Activated effector memory CD4-positive, alpha-beta T cell treated with anti-CD3 and anti-CD28 coated beads, Interleukin-2, amount 50 U/mL, for 16 hours (primary cell): ENCODE measurements around the gene FEV.

Experiments
- DNase-seq: peaks from one replicate; pipeline ENCODE4 v3.0.0-alpha.2; 2020

Gene FEV

GRCh38 chr2:218992196-218992595 is 7.2 kb upstream of the FEV start:
- no peak for DNase-seq

DNA sequence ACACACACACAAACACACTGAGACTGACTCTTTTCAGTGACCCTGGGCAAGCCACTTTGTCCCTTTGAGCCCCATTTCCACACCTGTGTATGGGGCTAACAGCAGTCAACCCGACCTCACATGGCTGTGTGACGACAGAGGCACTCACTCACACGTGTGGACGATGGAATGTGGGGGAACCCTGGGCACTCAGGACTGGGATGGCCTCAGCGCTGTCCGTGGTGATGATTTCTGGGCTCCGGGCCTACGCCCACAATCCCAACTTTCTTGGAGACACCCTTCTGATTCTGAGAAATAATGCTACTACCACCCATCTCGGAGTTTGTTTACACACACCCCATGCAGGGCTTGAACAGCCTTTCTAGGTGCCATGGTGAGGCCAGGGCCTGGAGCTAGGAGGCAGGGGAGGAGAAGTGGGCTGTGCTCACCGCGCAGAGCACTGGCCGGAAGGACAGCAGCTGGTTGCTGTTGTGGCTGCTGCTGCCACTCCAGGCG is 6.7 kb upstream of the FEV start:
- no peak for DNase-seq

- no peak for DNase-seq
Measured at GRCh38 chr2:218990612-218991011, 5.6 kb upstream of the FEV start.

- DNase-seq: no peak
Measured at GRCh38 chr2:218990052-218990451, 5.1 kb upstream of the FEV start.

- no peak for DNase-seq
Measured at GRCh38 chr2:218988650-218989049, 3.7 kb upstream of the FEV start.

- no peak for DNase-seq
Measured at GRCh38 chr2:218988164-218988563, 3.2 kb upstream of the FEV start.

DNA sequence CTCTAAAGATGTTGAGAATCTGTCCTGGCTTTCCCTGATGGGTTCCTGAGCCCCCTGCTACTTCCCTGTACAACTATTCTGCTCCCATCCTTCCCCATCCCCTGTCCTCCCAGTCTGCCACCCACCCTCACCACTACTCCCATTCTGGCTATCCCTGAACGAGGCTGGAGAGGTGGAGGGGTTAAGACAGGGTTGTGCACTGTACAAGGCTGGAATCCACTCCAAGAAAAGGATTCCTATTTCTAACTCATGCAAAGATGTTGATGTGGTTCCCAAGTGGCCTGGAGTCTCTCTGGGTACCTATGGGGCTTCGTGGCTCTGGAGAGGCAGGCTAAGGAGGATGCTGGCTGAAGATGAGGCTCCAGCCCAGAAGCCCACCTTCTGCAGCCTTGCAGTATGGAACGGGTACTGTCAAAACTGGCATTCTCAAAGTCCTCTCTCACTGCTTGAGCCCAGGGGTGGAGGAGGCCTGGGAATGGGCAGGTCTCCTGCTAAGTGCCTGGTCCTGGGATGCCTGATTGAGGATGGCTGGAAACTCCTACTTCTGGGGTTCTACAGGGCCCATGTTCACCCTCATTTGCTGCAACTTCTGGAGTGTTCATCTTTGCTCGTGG is 1.3 kb upstream of the FEV start:
- no peak for DNase-seq

GRCh38 chr2:218985325-218986091 is 524 bp upstream of the FEV start:
- no peak for DNase-seq

DNA sequence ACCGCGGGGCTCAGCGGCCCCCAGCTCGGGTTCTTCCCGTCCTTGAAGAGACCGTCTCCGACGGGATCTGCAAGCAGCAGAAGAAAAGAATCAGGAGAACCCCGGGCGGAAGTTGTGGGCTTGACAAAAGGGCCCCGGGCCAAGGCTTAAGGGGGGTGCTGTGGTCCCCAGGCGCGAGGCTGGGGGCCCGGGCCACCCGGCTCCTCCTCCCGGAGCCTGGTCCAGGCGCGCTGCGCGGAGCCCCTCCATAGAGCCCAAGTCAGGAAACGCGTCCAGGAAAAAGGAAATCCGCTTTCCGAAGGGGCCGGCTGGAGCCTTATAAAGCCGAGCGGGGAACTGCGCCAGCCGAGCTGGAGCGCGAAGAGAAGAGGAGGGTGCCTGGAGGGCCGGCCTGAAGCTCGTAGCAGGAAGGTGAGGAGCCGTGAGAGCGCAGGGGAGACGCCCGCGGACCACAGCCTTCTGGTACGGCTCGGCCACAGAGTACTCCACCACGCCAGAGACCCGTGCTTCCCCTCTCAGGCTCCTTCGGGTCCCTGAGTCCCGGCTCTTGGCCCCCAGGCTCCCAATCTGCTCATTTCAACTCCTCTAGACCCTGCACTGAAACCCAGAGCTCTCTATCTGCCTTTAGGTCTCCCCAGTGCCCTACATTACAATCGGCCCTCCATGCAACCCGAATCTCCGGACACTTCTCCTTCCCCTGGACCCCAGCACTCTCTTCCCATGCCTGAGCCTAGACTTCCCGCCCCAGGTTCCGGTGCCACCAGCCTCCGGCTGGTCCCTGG is 554 bp downstream of the FEV start:
- no peak for DNase-seq

DNA sequence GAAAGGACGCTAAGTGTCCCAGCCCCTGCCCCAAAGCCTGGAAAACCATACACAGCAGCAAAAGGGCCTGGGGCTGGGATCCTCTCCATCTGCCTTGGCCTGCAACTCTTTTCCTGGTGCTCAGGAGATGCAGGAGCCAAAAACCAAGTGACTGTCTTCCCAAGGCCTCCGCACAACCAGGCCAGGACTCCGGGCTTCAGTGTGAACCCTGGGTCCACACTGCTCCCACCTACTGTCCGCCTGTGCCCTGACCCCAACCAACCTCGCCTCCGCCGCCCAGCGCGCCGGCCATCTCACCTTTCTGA is 1.1 kb downstream of the FEV start:
- DNase-seq: no peak

DNA sequence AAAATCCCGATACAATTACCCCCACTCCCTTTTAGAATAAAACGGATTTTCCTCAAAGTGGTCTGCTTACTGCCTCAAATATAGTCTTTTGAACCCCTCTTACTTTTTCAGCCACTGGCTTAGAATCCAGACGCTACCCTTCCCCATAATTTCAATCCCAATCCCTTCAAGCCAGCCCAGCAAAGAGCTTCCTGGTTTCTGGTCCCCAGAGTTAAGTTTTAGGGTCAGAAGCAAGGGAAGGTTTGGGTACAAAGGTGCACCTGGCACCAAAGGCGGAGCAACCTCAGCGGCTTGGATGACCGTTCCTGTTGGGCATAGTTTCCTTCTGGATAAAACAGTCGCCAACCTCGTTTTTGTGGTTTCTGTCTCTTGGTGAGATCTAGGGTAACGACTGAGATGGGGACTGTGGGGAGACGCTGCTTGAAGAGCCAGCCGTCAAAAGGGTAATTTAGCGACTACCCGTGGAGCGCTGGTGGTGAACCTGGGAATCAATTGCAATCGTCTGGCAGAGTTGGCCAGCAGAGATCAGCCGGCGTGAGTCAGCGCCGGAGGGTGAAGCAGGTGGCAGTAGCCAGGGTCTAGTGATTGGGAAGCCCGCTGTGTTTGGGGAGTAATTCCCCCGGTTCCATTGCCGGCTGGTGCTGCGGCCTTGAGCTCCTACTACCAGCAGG is 1.6 kb downstream of the FEV start:
- no peak for DNase-seq

DNA sequence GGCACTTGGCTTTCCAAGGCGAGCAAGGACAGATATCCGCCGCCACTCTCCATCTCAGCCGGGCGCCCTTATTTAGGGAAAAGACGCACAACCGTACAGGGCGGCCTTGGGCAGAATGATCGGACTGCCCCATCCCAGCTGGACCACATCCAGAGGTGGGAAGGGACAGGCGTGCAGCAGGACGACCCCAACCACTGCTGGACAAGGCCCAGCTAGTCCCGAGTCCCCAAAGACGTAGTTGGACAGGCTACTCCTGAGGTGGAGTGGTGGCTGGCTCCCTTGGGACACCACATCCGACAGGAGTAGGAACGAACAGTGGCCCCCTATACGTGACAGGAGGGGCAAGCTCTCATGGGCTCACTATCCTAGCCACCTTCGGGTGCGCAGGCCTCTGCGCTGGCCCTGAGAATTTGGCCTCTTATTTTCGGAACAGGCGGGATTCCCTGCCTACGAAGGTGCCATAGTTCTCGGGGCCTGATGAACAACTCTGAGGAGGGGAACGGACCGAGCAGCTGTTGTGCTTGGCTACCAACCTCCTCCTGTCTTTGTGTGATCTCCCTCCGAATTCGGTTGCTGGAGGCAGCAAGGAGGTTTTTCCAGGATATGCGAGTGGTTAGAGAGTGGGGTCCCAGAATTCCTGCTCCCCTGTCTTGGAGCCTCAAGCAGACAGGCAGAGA is 2.3 kb downstream of the FEV start:
- DNase-seq: no peak

- DNase-seq: peak; percentile 74
Measured at GRCh38 chr2:218981881-218982585, 3.0 kb downstream of the FEV start.

GRCh38 chr2:218981390-218981880 is 3.5 kb downstream of the FEV start:
- no peak for DNase-seq

- DNase-seq: no peak
Measured at GRCh38 chr2:218980735-218981389, 4.1 kb downstream of the FEV start.

DNA sequence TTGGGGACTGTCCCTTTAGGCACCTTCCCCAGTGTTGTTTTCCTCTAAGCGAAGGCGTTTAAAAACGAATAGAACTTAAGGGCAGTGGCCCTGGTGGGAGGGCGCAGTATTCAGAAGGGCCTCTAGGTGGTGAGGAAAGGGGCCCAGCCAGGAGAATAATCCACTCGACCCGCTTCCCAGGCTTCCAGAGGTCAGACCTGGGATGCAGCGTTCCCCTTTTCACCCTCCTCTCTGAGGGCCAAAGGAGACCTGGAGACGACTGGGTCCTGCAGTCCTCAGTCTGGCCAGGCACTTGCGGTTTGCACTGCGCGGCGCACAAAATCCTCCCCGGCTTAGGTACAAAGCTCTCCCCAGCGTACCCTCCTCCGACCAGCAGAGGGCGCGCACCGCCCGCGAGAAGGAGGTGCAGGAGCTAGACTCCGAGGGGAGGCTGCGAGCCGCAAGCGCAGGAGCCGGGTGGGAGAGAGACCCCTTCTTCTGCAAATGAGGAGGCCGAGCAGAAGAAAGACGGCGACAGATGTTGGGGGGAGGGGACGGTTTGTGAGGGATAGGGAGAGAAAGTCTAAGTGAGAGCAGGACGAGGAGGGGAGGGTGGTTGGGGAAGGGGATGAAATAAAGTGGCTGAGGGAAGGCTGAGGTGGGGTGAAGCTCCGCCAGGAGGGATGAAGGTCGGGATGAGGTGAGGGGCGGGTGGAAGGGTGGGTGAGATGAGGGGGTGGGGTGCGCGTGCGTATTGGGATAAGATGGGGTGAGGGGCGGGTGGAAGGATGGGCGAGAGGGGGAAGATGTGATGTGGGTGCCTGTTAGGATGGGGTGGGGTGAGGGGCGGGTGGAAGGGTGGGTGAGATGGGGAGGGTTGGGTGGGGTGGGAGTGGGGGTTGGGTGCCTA is 4.9 kb downstream of the FEV start:
- peak; percentile 94 for DNase-seq

- no peak for DNase-seq
Measured at GRCh38 chr2:218975060-218975777, 9.8 kb downstream of the FEV start.

DNA sequence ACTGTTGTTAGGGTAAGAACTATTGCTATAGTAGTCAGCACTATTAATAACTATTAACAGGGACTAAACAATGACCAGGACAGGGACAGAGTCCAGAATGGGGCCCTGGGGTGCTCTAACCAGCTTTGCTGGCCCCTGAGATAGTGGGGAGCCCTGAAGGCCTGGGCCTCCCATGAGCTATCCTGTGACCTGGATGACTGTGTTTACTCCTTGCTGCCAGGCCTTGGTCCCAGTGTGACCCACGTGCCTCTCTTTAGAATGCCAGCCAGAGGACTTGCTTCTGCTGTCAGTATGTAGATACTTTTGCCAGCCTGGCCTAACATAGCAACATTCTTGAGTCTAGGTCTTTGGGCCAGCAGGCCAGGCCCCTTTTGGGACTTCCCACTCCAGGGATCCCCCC is 14.1 kb downstream of the FEV start:
- no peak for DNase-seq

DNA sequence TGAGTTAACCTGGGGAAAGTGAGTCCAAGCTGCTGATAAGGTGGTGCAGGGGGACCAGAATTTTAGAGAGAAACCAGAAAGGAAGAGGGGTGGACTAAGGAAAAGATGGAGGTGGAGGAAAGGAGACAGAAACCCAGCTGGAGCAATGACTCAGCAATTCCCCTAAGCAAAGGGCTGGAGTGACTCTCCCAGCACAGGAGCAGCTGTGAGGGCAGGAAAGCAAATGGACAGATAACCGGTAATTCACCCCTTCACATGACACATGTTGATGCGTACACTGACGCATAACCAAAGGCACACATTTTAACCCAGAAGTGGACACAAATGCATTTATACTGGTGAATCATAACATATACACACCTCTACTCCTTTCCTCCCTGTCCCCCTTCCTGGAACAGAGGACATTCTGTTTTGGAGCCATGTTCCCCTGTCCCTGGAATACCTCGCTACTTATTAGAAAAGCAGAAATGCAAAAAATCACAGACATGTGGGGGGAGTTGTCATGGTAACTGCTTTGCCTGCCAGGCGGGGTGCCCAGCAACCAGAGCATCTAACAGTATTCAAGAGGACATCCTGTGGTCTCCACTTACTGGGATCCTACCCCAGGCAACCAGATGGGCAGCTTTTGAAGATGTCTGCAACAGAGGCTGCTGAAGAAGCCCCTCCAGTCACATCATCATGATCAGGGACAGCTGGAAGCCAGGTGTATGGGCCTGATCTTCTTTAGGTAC is 20.8 kb downstream of the FEV start:
- peak; percentile 22 for DNase-seq
